Activated effector memory CD4-positive, alpha-beta T cell treated with Interleukin-2 at 50 U/mL for 16 hours (primary cell): ENCODE measurements around the gene MACROH2A2.
"Not testable (repeated sequence)": the region's sequence is repeated elsewhere in the genome, so short reads cannot be mapped to it uniquely, and the experiment has no call there.

Experiments used
- DNase-seq: peaks from one replicate; pipeline ENCODE4 v3.0.0-alpha.2; 2020

Gene MACROH2A2

DNA sequence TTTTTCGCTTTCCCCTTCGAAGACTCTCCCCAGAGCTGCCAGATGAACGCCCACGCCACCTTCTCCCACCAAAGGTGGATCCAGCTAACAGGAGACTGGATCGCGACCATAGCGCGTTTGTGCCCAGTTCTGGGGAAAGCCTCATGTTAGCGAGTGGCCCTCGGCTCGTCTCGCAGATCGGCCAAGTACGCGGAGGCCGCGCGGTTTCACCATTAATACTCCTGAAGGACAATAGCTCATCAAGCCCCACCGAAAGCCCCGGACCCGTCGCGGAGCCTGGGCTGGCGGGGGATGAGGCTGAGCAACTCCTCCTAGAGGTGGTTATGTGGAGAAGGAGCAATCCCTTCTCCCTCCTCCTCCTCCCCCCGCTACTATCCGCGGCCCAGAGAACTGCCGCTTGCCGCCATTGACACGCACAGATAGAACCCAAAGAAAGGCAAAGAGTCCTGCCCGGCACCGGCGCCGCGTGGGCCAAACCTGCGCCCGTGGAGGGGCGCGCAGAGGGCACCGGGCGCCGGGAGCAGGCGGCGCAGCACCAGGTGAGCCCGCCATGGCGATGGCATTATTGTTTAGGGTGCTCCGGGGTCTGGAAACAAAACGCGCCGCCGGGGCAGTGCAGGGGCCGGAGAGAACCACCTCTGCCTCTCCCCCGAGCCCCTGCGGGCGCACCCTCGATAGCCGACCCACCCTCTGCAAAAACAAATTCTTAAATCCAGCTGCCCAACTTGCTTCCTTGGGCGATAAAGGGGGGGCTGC lies at the start of gene MACROH2A2:
Gene MACROH2A2, plus strand, starts transcription at position 385 of the 756 bp plus-strand sequence. CDS start 22,813 bp downstream, outside the sequence.
- DNase-seq: no peak

DNA sequence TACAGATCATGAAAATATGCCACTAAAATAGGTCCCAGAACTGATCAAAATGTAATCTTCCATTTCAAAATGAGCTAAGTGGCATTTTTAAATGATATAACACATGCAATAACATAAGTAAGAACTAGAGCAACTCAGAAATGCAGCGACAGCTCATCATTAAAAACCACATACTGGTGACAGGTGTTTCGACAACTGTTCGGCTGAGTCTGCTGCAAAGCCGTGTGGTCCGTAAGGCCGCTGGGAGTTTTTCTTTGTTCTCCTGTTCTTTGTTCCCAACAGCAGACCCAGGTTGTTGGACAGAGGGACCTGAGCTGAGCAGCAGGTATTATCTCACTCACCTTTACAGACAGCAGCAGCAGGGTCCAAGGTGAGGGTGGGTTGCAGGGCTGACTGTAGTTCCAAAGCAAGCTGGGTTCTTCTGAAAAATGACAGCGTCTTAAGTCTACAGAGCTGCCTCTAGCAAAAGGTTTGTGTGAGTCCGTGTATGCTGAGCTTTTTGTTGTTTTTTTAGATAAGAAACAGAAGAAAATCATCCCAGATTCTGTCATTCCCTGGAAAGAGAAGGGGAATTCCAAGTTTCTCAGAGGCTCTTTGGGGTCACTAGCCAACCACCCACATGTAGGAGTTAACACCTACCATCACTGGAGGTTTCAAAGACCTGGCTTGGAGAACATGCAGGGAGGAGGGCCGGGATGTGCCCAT lies 45.4 kb upstream of the MACROH2A2 start:
- no peak for DNase-seq

DNA sequence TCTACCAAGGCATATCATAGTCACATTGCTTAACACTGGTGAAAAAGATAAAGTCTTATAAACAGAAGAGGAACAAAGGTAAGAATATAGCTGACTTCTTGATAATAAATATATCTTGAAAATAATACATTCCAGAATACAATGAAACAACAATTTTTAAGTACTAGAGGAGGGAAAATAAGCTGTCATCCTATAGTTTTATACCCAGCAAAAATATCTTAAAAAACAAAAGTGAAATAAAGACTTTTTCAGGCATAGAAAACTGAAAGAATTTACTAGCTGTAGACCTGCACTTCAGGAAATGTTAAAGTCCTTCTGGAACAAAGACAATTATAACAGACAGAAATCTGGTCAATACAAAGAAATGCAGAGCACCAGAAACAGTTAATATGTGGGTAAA lies 21.4 kb upstream of the MACROH2A2 start:
- DNase-seq: no peak

DNA sequence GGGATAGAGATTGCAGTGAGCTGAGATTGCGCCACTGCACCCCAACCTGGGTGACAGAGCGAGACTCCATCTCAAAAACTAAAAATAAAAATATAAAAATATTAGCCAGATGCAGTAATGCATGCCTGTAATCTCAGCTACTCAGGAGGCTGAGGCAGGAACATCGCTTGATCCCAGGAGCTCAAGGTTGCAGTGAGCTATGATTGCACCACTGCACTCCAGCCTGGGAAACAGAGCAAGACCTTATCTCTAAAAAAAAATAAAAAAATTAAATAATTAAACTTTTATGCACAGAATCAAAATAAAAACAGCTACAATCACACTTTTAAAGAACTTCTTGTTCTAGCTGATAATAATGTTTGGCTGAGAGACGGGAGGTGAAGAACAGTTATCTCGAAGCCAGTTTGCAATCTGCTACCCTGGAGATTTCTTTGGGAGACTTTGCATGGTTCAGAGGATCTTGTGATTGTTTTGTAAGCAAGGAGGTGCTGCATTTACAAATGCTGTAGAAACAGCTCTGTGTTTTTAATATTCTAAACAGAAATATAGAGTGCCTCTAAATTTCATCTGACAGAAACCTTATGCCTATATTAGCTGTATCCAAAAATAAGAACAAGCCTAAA lies 19.9 kb upstream of the MACROH2A2 start:
- DNase-seq: no peak

DNA sequence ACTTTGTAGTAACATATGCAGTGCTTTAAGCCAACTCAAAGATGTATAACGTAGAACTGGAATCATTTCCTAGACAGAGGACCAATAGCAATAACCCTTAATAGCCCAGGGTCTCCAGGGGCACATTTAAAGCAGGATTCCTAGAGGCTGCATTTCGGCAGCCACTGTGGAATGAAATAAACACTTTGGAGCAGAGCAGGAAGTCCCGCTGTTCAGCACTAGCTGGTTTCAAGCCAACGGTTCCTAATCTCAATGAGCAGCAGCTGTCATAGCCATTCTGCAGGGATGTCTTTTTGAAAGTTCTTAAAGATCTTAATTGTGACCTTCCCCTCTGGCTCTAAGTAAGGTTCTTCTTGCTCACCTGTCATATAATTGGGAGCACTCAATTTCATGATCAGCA lies 18.4 kb upstream of the MACROH2A2 start:
- no peak for DNase-seq

DNA sequence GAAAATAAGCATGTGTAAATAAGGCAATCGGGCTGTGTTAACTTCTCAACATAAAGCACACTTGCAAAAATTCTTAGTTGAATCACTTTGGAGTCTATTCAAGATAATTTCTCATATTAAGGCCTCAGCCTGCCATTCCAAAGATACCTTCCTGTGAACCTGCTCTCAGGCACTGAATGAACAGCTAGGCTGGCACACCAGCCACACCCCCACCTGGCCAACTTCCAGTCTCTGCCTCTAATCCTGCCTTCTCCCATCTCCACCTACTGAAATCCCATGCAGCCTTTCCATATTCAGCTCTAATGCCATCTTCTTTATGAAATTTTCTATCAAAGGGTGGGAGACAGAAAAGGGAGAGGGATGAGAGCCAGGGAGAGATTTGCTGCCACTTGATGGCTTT lies 17.1 kb upstream of the MACROH2A2 start:
- DNase-seq: no peak

DNA sequence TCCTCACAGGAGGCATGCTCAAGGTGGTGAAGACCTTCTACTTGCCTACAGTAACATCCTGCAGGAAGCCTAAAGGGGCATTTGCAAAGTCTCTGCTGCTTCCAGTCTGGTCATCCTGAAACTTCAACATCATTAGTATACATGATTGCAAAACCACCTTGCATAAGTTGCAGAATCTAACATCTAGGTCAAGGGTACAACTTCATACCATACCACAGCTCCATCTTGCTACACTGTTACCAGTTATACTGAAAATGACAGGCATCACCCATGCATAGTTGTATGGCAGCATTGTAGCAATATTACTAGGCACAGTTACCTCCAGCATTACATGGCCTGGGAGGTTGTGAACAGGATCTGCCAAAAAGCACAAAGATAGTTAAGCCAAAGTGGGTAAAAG lies 13.7 kb upstream of the MACROH2A2 start:
- DNase-seq: no peak

DNA sequence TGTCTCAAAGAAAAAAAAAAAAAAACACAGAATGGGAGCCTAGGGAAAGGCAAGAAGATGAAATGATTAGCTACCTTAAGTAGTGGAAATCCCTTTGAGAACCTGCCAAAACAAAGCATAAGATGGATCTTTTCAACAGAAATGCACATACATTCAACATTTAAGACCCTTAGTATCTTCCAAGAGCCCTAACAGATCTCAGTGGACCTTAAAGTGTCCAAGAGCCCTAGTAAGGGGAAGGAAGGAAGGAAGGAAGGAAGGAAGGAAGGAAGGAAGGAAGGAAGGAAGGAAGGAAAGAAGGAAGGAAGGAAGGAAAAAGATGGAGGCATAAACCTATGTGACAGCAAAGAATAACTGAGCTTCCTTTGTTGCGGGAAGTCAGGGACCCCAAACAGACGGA lies 11.6 kb upstream of the MACROH2A2 start:
- DNase-seq: no peak

DNA sequence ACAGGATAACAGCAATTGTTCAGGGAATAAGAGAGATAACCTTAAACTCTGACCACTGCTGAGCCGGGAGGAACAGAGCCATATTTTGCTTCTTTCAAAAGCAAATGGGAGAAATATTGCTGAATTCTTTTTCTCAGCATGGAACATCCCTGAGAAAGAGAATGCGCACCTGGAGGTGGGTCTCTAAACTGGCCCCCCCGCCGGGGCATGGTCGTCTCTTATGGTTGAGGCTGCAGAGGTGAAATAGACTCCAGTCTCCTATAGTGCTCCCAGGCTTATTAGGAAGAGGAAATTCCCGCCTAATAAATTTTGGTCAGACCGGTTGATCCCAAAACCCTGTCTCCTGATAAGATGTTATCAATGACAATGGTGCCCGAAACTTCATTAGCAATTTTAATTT lies 10.9 kb upstream of the MACROH2A2 start:
- DNase-seq: not testable (repeated sequence)

DNA sequence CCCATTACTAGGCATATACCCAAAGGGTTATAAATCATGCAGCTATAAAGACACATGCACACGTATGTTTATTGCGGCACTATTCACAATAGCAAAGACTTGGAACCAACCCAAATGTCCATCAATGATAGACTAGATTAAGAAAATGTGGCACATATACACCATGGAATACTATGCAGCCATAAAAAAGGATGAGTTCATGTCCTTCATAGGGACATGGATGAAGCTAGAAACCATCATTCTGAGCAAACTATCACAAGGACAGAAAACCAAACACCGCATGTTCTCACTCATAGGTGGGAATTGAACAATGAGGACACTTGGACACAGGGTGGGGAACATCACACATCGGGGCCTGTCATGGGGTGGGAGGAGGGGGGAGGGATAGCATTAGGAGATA lies 5.6 kb upstream of the MACROH2A2 start:
- DNase-seq: not testable (repeated sequence)

DNA sequence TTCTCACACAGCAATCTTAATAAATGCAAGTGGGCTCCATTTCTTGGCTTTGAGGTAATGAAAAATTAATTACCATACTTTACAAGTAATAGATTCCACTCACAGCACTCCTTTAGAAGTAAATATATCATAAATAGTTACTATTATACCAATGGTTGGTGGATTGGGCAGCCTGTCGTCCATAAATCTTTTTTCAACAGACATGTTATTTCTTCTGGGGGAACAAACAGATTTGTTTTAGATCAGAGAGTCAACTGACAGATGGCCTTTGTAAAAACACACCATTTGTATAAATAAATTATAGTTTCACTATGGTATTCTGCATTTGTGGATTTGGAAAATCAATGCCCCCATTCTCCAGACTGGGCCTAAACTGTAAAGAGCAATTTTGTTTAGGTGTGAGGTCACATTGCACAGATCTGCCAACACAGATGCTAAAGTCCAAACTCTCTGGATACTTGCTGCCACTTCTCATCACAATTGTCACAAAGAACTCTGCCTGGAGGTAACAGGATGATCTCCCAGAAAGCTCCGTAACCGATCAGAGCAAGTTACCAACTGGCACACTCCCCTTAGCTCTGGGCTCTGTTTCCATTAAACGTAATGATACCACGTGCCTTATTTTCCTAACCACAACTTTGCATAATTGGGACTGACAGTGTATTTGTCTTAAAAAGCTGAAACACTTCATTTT lies 4.5 kb upstream of the MACROH2A2 start:
- DNase-seq: no peak

DNA sequence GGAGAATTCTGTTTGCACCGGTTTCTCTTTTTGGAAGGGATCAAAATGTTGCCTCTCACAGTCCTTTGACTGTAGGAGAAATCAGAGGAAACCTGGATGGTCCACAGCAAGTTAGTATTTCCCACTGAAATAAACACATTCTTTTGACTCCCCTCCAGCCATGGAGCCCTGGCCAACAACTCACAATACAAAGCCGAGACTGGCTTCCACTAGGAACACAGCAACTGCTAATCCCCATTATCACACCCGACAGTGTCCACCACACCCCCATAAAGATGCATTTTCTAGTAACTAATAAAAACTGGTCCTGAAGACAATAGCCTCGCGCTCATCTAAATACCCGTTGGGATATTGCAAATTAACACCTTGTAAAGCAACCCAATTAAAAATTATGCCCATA lies 798 bp upstream of the MACROH2A2 start:
- no peak for DNase-seq

DNA sequence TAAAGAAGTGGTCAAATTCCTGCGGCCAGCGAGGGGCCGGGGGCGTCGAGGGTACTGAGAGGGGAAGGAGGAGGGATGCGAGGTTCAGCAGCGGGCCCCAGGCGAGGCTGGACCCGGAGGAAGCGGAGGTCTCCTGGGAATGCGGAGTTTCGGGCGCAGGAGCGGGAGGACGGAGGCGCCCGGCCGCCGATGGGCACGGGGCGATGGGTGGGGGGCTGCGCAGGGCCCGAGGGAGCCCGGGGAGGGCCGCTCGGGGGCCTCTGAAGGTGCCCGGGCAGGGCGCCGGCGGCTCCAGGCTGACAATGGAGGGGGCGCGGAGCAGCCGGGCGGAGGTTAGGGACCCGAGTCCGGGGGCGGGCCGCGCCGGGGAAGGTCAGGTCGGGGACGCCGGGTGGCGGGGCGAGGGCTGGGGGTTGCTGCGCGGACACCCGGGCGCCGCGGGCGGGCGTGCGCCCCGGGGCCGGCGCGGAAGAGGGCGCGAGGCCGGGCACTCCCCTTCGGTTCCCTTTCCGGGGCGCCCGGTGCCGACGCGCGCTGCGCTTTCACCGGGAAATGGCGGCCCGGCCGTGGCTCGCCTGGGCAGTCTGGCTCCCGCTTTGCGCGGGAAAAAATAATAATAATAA lies 683 bp downstream of the MACROH2A2 start:
- DNase-seq: no peak

DNA sequence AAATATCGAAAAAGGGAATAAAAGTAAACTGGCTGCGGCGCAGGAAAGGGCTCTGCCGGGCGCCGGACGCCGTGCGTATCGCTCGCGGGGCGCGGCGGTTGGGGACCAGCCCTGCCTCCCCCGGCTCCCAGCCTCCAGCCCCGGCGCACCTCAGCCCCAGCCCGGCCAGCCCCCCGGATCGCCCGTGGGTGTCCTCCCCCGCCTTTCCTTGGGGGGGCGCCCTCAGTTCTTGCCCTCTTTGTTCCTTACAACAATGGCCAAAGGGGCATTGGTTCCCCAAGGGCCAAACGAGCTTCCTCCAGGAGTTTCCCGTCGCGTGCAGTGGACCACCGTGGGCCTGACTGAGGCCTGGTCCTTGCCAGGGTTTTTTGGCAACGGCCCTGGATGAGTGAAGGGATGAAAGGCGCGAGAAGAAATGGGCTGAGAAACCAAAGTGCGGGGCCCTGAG lies 1.2 kb downstream of the MACROH2A2 start:
- DNase-seq: no peak

DNA sequence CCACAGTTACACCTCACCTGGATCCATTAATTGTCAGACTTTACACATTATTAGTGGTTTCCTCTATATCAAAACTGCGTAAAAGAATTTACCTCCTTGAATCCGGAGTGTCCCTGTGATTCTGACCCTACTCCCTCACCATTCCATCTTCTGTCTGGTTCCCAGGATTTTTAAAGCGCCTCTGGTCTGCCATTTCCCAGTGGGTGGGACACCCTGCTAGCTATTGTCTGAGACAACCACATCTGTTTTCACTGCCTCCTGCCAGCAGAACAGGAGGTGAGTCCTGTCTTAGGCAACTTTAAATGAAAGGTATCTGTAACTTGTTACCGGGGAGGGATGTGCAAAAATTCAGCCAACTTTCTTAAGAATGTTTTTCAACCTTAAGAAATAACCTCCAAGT lies 2.3 kb downstream of the MACROH2A2 start:
- DNase-seq: no peak

DNA sequence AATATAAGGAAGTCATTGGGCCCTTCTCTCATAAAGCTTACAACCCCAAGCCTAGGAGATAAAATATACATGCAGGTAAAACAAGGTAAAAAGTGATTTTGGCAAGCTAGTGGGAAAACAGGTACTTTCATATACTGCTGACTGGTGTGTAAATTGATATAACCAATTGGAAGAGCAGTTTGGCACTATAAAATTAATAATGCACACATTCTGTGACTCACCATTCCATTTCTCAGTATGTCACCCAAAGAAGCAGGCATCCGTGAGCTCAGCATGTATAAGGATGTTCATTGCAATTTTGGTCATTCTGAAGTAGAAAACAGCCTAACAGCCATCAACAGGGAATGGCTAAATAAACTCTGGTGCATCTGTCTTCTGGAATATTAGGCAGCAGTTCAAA lies 2.9 kb downstream of the MACROH2A2 start:
- no peak for DNase-seq

DNA sequence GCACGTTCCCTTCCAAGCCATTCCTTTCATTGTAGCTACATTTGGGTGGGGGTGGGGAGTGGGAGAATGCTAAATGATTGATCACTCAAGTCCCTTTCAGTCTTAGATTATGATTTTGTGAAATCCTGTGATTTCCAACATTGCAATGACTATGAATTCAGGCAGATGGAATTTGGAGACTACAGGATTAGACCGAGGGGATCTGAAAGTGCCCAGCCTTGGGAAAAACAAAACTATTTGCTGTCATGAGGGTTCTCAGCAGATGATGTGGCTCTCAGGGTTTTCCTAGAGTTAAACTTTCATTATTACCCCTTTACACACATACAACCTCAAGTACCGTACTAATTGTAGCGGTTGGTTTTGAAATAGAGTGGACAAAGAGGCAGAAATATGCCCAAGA lies 4.7 kb downstream of the MACROH2A2 start:
- no peak for DNase-seq

DNA sequence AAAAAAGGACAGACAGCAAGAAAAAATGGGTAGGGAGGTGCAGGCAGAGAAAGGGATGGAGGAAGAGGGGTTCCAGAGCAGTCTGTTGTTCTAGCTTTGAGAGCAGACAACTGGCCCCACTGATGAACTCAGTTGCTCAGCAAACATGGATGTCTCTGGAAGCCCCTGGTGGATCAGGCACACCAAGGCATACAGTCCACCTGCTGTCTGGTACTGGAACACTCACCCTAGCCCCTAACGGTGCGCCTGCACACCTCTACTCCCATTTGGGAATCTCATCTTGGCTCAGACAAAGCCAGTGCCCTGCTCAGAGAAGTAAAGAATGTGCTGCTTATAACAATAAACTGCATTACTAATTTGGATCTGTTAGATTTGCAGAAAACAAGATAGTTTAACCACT lies 7.7 kb downstream of the MACROH2A2 start:
- no peak for DNase-seq

DNA sequence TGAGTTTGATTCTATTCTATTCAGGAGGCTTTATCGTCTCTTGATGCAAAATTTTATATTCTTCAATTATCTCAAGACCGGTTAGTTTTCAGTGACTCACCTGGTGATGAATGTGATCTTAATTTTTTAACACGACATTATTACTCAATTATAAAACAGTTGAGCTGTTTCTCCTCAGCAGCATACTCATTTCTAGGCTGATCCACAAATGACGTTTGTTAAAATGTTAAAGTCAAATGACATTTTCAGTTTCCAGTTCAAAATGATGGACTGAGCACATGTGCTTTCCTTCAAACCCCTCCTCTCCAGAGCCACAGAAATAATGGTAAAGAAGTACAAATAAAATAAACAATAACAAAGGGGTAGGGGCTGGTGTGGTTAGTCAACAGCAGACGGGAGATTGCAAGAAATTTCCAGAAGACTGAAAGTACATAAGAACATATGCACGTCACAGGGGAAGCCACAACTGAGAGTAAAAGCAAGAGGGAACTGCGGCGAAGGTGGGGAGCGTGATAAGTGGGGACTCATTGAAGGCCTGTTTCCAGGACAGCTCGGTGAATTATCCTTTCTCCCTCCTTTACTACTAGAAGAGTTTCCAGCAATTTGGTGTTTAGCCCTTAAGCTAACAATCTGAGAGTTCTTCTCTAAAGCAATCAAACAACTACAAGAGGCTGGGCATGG lies 10.9 kb downstream of the MACROH2A2 start:
- no peak for DNase-seq

DNA sequence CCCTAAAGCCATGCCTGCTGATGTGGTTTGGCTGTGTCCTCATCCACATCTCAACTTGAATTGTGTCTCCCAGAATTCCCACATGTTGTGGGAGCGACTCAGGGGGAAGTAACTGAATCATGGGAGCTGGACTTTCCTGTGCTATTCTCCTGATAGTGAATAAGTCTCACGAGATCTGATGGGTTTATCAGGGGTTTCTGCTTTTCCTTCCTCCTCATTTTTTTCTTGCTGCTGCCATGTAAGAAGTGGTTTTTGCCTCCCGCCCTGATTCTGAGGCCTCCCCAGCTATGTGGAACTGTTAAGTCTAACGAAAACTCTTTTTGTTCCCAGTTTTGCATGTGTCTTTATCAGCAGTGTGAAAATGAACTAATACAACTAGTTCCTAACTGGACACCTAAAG lies 11.8 kb downstream of the MACROH2A2 start:
- no peak for DNase-seq

DNA sequence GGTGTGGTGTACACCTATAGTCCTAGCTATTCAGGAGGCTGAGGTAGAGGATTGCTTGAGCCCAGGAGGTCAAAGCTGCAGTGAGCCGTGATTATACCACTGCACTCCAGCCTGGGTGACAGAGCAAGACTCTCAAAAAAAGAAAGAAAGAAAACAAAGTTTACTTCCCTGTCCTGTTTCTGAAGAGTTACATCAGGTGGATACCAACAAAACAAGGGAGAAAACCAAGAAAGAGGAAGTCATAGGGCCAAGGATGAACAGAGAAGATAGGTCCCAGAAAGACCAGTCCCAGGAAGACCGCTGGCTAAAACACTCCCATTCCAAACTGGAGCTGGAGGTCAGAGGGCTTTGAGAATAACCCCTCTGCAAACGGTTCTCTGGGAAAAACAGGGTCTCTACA lies 13.5 kb downstream of the MACROH2A2 start:
- no peak for DNase-seq

DNA sequence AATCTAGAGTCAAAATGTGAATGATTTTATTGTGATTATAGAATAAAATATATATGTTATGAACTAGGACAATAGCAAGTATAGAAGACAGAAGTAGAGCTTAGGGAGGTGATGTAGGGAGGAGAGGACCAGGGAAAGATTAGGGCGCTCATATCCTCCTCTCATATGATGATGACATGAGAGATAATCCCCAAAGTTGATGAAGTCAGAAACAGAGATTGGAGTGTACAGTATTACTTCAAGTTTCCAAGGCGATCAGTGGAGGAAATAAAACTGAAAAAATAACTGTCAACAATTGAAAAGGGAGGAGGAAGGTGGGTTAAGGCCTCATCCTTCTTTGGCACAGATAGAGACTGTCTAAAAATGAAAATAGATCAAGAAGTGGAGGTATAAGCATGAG lies 14.9 kb downstream of the MACROH2A2 start:
- DNase-seq: no peak
